Panc1 (cell line): ENCODE measurements around the gene VASH2. TPM values are rescaled to one million over a fixed set of nuclear protein-coding genes. Genes with fewer than 3 reads are reported as not detected.

Source experiments
- ATAC-seq: fragments of 200-7000 bp; cut with Tn5 transposase; 2 replicates; pipeline ENCODE4 v1.9.1; 2020; ENCODE audit warnings: mild to moderate bottlenecking, moderate library complexity
- BruUV-seq: library from RNA; stranded (reverse); fragments of 400-500 nt; replicated peaks from 2 replicates; lab custom pipeline; 2021; lab: Mats Ljungman, UMichigan
- CTCF ChIA-PET: fragments of 300-600 bp; sonication (Branson Sonifier 250); formaldehyde crosslinking; loops from one replicate; lab custom pipeline; 2022; ENCODE audit warnings: antibody characterized with exemption; lab: Charles Lee
- POLR2A ChIA-PET: fragments of 300-600 bp; sonication (Branson Sonifier 250); formaldehyde crosslinking; loops from one replicate; lab custom pipeline; 2022; ENCODE audit warnings: antibody characterized with exemption; lab: Charles Lee
- DNase-seq: peaks from one replicate; pipeline ENCODE4 v3.0.0-alpha.2; 2010; ENCODE audit warnings: low read depth, low spot score
- H3K27ac ChIP-seq: 2 replicates; pipeline ENCODE4 v1.5.1; 2011; ENCODE audit warnings: mild to moderate bottlenecking, low read length, inconsistent platforms
- H3K27me3 ChIP-seq: fragments of 200-500 bp; sonication (Bioruptor generic); 2 replicates; pipeline ENCODE4 v1.6.0; 2014; ENCODE audit warnings: low read length, inconsistent platforms; ENCODE audit not compliant: control insufficient read depth, insufficient read depth
- H3K36me3 ChIP-seq: fragments of 200-500 bp; sonication (Bioruptor generic); 2 replicates; pipeline ENCODE4 v1.5.1; 2014; ENCODE audit warnings: inconsistent platforms, mild to moderate bottlenecking, low read length, moderate library complexity; ENCODE audit not compliant: control insufficient read depth, insufficient read depth
- H3K4me1 ChIP-seq: 2 replicates; pipeline ENCODE4 v1.5.1; 2011; ENCODE audit warnings: inconsistent platforms, mild to moderate bottlenecking, low read length, moderate library complexity; ENCODE audit not compliant: control insufficient read depth, insufficient read depth
- H3K4me3 ChIP-seq, 2 experiments: 2 replicates each; pipeline ENCODE4 v1.5.1; 2011 to 2012; ENCODE audit warnings: low read depth in 2 of 2, low read length in 2 of 2, mild to moderate bottlenecking in 2 of 2, inconsistent platforms in 1 of 2, moderate library complexity in 1 of 2
- H3K9me3 ChIP-seq: fragments of 200-500 bp; sonication (Bioruptor generic); 2 replicates; pipeline ENCODE4 v1.5.1; 2014; ENCODE audit warnings: low read depth, mild to moderate bottlenecking, inconsistent platforms, low read length, moderate library complexity; ENCODE audit not compliant: control insufficient read depth, insufficient read depth
- CTCF ChIP-seq: fragments of 450-650 bp; IDR thresholded peaks from 2 replicates; pipeline ENCODE4 v1.5.1; 2017; ENCODE audit warnings: mild to moderate bottlenecking
- POLR2AphosphoS5 ChIP-seq: IDR thresholded peaks from 2 replicates; pipeline ENCODE4 v1.6.1; 2012; ENCODE audit warnings: mild to moderate bottlenecking, low read depth, low read length, moderate library complexity
- REST ChIP-seq, 2 experiments: IDR thresholded peaks; 2 replicates each; pipeline ENCODE4 v1.6.1; 2011 to 2012; ENCODE audit warnings: low read depth in 2 of 2, control low read depth in 1 of 2, low read length in 1 of 2, mild to moderate bottlenecking in 1 of 2, moderate library complexity in 1 of 2; ENCODE audit not compliant: insufficient read depth in 1 of 2
- SIN3A ChIP-seq: IDR thresholded peaks from 2 replicates; pipeline ENCODE4 v1.6.1; 2012; ENCODE audit warnings: low read depth, mild to moderate bottlenecking, low read length, moderate library complexity, borderline replicate concordance; ENCODE audit not compliant: insufficient read depth
- TCF7L2 ChIP-seq: IDR thresholded peaks from 2 replicates; pipeline ENCODE4 v1.6.1; 2011; ENCODE audit warnings: mild to moderate bottlenecking, low read depth, low read length, inconsistent platforms
- in situ Hi-C: cut with HindIII; loops from 2 replicates; pipeline ENCODE4 v1.10.0; 2016; ENCODE audit warnings: low sequenced_read_pairs, low pct_unique_long_range_greater_than_20kb
- intact Hi-C: fragments of 100-400 bp; cut with micrococcal nuclease; formaldehyde crosslinking; loops from one replicate; pipeline ENCODE4 v1.10.0; 2022; ENCODE audit not compliant: unreplicated experiment
- total RNA-seq: library from RNA; stranded (reverse); gene quantifications from one replicate; pipeline ENCODE4 v1.2.1, GENCODE V29; 2021; ENCODE audit not compliant: unreplicated experiment

The VASH2 gene
- total RNA-seq, 1 experiment from 2014 or later, result 1.7 TPM

GRCh38 chr1:212983482-212983881, 33.1 kb downstream of the VASH2 start:
- no peak for TF ChIP-seq TCF7L2
- no peak for TF ChIP-seq POLR2AphosphoS5
- no peak for TF ChIP-seq REST (IDR thresholded peaks at IDR 0.05; ENCODE audit: insufficient read depth in 1 of 2, low read depth in 2 of 2, low read length in 1 of 2)
- no peak for TF ChIP-seq CTCF
- TF ChIP-seq SIN3A, result no peak
- Histone ChIP-seq H3K9me3 (no peaks in the 10 kb centered on the region), H3K4me3 (no peak overlapping the region), H3K27me3 (no peaks in the 10 kb centered on the region; the same call in 1 of the 2 replicates), H3K36me3 (no peaks in the 10 kb centered on the region), H3K4me1 (no peaks in the 10 kb centered on the region), H3K27ac (no peak overlapping the region)
- ATAC-seq, result no peak
- no TSS peak for BruUV-seq
- POLR2A ChIA-PET, result no interaction called here
- no peak for DNase-seq
- in situ Hi-C loops, result no loop called here
- intact Hi-C loops, result no loop called here
- CTCF ChIA-PET, result no interaction called here

GRCh38 chr1:212984522-212985291, 34.4 kb downstream of the VASH2 start:
- Histone ChIP-seq H3K27ac (no peak overlapping the region), H3K27me3 (no peaks in the 10 kb centered on the region; the same call in 1 of the 2 replicates), H3K4me1 (no peaks in the 10 kb centered on the region), H3K4me3 (no peak overlapping the region), H3K9me3 (no peaks in the 10 kb centered on the region), H3K36me3 (no peaks in the 10 kb centered on the region)
- ChIA-PET POLR2A (no interaction called here), CTCF (interaction anchor here (0.7 kb wide), 1 partner anchor 85 kb away, joined by 18 read pairs; no protein-coding TSS in a partner anchor)
- ATAC-seq (no peak), DNase-seq (no peak)
- no peak for TF ChIP-seq TCF7L2
- TF ChIP-seq POLR2AphosphoS5, result no peak
- TF ChIP-seq REST (IDR thresholded peaks at IDR 0.05; ENCODE audit: insufficient read depth in 1 of 2, low read depth in 2 of 2, low read length in 1 of 2), result no peak
- no peak for TF ChIP-seq CTCF
- no peak for TF ChIP-seq SIN3A
- intact Hi-C loops (no loop called here), in situ Hi-C loops (no loop called here)
- no TSS peak for BruUV-seq
